Glutamatergic neuron (in vitro differentiated cells): ENCODE results near the gene CMTM8. TPM values are rescaled to one million over a fixed set of nuclear protein-coding genes. Genes with fewer than 3 reads are reported as not detected.

Experiments
- DNase-seq: peaks from one replicate; pipeline ENCODE4 v3.0.0; 2022
- H3K27ac Mint-ChIP-seq: one replicate; pipeline ENCODE4 v1.8.0; 2020; ENCODE audit warnings: mild to moderate bottlenecking, mixed read lengths, inconsistent platforms; ENCODE audit not compliant: unreplicated experiment
- H3K27me3 Mint-ChIP-seq: one replicate; pipeline ENCODE4 v1.8.0; 2020; ENCODE audit warnings: mild to moderate bottlenecking, moderate library complexity, mixed read lengths, inconsistent platforms; ENCODE audit not compliant: unreplicated experiment
- H3K36me3 Mint-ChIP-seq: one replicate; pipeline ENCODE4 v1.8.0; 2020; ENCODE audit warnings: mild to moderate bottlenecking, mixed read lengths, inconsistent platforms; ENCODE audit not compliant: unreplicated experiment
- H3K4me1 Mint-ChIP-seq: one replicate; pipeline ENCODE4 v1.8.0; 2020; ENCODE audit warnings: mild to moderate bottlenecking, low read depth, mixed read lengths, inconsistent platforms; ENCODE audit not compliant: unreplicated experiment
- H3K4me3 Mint-ChIP-seq: one replicate; pipeline ENCODE4 v1.8.0; 2020; ENCODE audit warnings: mild to moderate bottlenecking, mixed read lengths, inconsistent platforms; ENCODE audit not compliant: unreplicated experiment
- H3K9me3 Mint-ChIP-seq: one replicate; pipeline ENCODE4 v1.8.0; 2020; ENCODE audit warnings: mild to moderate bottlenecking, moderate library complexity, mixed read lengths, inconsistent platforms; ENCODE audit not compliant: unreplicated experiment
- CTCF ChIP-seq: fragments of 200-600 bp; sonication (generic); IDR thresholded peaks from one replicate; pipeline ENCODE4 v1.5.0; 2021; ENCODE audit not compliant: partially characterized antibody, unreplicated experiment
- total RNA-seq: library from RNA; stranded (reverse); fragmentation: NEBNext Ultra II Directional; extraction: Animal tissue kit (Norgen Biotek cat#: 25700); gene quantifications from one replicate; pipeline ENCODE4 v1.2.1, GENCODE V29; 2021; ENCODE audit not compliant: unreplicated experiment

The CMTM8 gene
- total RNA-seq, 1 donor from 2014 or later = not detected

GRCh38 chr3:32195995-32196540 lies 42.4 kb upstream of the CMTM8 start:
- Mint-ChIP-seq H3K4me3 (no peak overlapping the region), H3K27ac (no peak overlapping the region), H3K27me3 (no peaks in the 10 kb centered on the region), H3K4me1 (no peaks in the 10 kb centered on the region), H3K36me3 (no peaks in the 10 kb centered on the region), H3K9me3 (peaks cover 2% of the 10 kb centered on the region)
- no peak for TF ChIP-seq CTCF
- DNase-seq = no peak

GRCh38 chr3:32197991-32198390 lies 40.5 kb upstream of the CMTM8 start:
- H3K4me1 Mint-ChIP-seq = no peaks in the 10 kb centered on the region
- H3K27me3 Mint-ChIP-seq = no peaks in the 10 kb centered on the region
- no peak overlapping the region for H3K4me3 Mint-ChIP-seq
- DNase-seq = no peak
- no peak overlapping the region for H3K27ac Mint-ChIP-seq
- peaks cover 2% of the 10 kb centered on the region for H3K9me3 Mint-ChIP-seq
- H3K36me3 Mint-ChIP-seq = no peaks in the 10 kb centered on the region
- TF ChIP-seq CTCF = no peak

GRCh38 chr3:32198714-32199113 lies 39.8 kb upstream of the CMTM8 start:
- Mint-ChIP-seq H3K9me3 (peaks cover under 1% of the 10 kb centered on the region), H3K27ac (no peak overlapping the region), H3K36me3 (no peaks in the 10 kb centered on the region), H3K4me1 (no peaks in the 10 kb centered on the region), H3K4me3 (no peak overlapping the region), H3K27me3 (no peaks in the 10 kb centered on the region)
- no peak for DNase-seq
- no peak for TF ChIP-seq CTCF

- no peaks in the 10 kb centered on the region for H3K9me3 Mint-ChIP-seq
- no peak overlapping the region for H3K27ac Mint-ChIP-seq
- H3K36me3 Mint-ChIP-seq = no peaks in the 10 kb centered on the region
- H3K4me1 Mint-ChIP-seq = no peaks in the 10 kb centered on the region
- DNase-seq = no peak
- H3K27me3 Mint-ChIP-seq = peaks cover under 1% of the 10 kb centered on the region
- TF ChIP-seq CTCF = no peak
- no peak overlapping the region for H3K4me3 Mint-ChIP-seq
Measured at GRCh38 chr3:32200490-32200889, 38.0 kb upstream of the CMTM8 start.

- Mint-ChIP-seq H3K27ac (no peak overlapping the region), H3K4me1 (no peaks in the 10 kb centered on the region), H3K36me3 (no peaks in the 10 kb centered on the region), H3K27me3 (peaks cover 2% of the 10 kb centered on the region), H3K9me3 (no peaks in the 10 kb centered on the region), H3K4me3 (no peak overlapping the region)
- TF ChIP-seq CTCF = no peak
- no peak for DNase-seq
Measured at GRCh38 chr3:32200992-32201758, 37.3 kb upstream of the CMTM8 start.
